GM21381 (cell line): ENCODE results near the gene DNAJB8.

Experiments
- ATAC-seq: cut with Tn5 transposase; IDR thresholded peaks from one replicate; pipeline ENCODE4 v1.9.1; 2021; ENCODE audit warnings: mild to moderate bottlenecking, moderate library complexity; ENCODE audit not compliant: unreplicated experiment

Gene DNAJB8

DNA sequence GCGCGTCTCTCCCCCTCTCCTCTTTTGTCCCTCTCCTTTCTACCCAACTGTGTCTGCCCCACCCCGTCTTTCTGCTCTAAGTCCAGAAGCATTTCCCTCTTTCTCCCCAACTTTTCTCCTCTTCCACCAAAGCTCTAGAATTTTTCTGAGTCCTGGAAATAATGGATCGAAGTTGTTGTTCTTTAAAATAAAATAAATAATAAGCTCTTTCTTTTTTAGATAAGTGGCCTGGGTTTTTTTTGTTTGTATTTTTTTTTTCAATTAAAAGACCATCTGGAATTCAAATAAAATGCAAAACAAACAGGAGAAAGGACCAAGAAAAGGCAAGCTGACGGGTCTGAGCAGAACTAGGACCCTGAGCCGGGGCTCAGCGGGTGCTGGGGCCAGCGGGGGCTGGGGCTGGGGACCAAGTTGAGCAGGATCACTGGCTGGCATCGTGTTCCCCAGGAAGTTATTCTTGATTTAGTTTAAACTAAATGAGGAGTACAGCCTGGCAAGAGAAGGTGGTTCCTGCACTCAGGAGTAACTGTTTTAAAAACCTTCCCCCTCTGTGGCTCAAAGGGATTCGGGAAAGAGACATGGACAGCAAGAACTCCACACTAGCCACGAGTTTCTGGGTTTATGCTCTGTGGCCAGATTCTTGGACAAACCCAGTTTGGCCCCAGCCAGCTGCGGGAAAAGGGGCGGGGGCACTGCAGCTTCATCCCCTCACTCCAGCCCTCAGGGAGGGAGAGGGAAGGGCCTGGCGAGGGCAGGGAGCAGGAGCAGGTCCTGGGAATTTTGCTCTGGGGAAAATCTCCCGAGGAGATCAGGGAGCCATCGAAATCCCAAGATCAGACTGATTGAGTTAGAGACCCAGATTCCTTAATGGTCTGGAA is 18.0 kb upstream of the DNAJB8 start:
- ATAC-seq: no peak

DNA sequence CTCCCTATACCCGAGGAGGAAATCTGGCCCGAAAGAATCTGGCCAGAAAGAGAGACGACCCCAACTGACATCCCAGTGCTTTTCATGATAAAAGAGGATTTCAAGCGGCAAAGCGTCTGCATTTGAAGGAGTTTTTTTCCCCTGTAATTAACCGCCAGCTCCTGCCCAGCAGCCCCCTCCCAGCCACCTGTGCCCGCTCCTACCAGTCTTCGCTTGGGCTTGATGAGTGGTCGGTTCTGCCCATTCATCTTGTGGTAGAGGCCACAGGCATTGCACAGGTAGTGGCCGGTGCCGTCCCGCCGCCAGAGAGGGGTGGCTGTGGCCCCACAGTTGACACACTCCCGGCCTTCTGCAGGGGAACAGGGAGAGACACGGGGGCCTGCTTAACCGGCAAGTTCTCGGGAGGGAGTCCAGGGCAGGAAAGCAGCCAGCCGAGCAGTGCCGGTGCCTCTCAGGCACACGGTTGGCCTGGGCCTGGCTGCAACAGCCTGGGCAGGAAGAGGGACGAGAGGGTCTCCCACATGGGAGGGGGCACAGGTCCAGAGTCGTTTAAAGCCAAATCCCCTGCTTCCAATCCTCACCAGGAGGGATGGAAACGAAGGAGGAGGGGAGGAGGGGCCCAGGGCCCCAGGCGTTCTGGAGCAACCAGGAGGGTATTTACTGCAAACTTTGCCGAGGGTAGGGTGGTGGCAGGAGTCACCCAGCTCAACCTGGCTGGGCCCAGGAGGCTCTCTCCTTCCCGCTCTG is 17.1 kb upstream of the DNAJB8 start:
- no peak for ATAC-seq

DNA sequence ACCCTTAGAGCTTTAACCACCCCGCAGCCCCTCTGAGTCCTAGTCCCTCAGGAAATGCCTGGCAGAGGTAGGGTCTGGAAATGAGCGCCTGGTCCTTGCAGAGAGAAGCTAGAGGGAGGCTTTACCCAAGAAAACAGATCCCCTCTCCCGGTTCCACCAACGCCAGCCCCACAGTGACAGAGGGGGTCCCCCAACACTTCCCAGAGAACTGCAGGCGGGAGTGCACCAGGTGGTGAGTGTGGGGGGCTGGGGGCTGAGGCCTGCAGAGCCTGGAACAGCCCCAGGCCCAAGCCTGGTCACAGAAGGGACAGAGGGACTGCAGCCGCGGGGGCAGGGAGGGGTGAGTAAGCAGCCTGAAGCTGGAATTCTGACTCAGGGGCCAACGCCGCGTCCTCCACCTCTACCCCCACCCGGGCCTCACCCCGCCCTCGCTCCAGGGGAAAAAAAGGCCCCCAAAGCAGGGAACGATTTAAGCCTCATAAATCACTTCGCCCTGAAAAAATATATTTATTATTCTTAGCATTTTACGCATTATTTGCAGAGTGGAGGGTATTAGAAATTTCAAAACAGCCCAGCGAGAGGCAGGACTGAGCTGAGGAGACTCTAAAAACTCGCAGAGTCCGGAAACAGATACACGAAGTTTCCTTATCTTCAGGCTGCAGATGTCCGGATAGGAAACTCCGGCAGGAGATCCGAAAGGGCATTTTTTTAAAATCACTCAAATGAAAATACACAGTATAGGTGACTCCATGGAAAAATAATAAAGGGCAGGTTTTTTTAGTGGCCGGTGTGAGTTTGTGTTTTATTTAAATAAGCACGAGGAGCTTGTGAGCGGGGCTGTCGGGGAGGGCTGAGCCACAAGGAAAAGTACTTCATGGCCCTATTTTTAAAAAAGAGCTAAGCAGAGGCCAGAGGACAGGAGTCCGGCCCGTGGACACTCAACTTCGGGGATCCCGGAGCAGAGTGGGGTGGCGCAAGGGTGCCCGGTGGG is 16.3 kb upstream of the DNAJB8 start:
- ATAC-seq: no peak

DNA sequence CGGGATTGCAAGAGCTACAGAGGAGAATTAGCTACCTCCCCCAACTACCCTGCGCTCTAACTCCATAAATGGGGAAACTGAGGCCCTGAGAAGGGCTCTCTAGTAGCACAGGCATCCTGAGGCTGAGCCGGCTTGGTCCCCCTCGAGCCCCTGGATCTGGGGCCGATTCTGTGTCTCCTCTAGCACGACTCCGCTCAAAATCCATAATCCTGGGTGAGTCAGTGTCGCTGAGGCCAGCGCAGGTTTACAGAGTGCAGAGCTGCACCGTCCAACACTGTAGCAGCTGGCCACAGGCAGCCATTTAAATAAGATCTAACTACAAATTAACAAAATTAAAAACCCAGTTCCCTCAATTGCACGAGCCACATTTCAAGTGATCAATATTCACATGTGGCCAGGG is 15.5 kb upstream of the DNAJB8 start:
- ATAC-seq: no peak

DNA sequence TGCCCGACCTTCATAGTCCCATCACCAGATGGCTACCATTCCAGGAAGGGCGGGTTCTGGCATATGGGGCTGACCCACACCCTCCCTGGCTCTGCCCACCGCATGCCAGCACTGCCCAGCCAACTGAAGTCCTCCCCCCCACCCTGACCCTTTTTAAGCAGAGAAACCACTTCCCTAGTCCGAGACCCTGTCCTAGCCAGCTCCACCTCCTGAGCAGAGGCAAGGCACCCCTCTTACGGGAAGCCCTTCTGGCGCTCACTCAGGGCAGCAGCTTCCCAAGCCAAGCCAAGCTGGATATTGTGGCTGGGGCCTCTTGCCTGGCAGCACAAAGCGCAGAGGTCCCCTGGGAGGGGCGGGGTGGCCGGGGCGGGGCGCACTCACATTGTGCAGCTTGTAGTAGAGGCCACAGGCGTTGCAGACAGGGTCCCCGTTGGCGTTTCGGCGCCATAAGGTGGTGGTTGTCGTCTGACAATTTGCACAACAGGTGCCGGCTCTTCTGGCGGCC is 14.8 kb upstream of the DNAJB8 start:
- ATAC-seq: no peak

DNA sequence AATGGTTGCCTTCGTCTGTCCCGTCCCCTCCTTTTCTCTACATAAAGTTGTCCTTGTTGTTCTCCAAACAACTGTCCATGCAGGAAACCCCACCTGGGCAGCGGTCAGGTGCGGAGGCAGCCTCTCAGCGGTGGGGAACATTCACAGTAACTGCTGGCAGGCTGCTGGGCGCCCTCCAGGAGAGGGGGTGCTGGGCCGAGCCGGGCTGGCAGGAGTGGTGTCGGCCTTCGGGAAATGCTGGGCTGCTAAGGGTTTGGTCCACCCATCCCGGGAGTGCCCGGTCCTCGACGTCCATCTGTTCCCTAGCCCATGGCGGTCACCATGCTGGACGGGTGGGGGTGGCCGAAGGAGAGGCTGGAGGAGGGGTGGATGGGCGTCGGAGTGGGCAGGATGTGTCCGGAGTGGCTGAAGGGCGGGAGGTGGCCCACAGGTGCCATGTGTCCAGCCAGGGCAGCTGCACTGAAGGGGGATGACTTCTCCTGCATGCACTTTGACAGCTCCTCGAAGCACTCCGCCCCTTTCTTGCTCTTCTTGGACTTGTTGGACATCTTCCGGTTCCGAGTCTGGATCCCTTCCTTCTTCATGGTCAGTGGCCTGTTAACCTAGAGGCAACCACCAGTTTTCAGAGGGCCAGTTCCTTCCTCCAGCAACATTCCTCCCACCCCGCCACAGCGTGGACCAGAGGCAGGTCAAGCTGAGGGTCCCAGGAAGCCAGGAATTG is 14.2 kb upstream of the DNAJB8 start:
- ATAC-seq: no peak

DNA sequence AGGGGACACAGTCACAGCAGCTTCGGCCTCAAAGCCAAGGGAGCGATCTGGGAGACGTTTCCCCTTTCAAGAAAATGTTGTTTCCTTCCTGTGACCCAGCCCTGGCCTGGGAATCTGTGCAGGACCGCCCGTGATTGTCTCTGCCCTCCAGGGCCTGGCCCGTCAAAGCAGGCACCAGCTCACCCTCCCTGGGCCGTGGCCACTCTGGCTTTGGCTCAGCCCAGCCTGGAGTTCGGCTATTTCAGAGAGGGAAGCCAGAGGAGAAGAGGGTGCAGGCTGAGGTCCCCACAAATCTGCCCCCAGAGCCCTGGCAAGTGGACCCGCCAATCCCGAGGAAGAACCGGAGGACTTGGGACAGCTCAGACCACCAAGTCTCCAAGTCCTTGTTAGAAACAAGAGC is 13.6 kb upstream of the DNAJB8 start:
- no peak for ATAC-seq

DNA sequence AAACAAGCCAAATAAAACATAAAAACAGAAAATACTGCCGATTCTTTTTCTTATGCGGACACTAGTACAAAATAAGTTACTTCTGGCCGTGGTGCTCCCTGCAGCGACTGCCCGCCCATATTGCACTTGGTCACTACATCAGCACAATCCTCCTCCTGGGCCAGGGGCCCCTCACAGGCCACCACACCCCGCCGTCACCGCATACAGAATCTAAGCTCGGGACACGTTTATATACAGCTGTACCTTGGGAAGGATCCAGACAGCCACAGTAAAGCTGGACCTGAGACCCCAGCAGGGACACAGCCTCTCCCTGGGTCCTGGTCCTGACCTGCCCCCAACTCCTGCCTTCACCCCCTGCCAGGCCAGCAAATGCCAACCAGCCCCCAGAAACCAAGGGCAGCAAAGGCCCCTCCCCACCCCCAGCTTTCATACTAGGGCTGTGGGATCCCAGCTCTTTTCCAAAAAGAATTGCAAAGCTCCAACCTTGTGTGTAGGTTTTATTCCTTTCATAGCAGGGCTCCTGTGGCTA is 12.9 kb upstream of the DNAJB8 start:
- no peak for ATAC-seq

DNA sequence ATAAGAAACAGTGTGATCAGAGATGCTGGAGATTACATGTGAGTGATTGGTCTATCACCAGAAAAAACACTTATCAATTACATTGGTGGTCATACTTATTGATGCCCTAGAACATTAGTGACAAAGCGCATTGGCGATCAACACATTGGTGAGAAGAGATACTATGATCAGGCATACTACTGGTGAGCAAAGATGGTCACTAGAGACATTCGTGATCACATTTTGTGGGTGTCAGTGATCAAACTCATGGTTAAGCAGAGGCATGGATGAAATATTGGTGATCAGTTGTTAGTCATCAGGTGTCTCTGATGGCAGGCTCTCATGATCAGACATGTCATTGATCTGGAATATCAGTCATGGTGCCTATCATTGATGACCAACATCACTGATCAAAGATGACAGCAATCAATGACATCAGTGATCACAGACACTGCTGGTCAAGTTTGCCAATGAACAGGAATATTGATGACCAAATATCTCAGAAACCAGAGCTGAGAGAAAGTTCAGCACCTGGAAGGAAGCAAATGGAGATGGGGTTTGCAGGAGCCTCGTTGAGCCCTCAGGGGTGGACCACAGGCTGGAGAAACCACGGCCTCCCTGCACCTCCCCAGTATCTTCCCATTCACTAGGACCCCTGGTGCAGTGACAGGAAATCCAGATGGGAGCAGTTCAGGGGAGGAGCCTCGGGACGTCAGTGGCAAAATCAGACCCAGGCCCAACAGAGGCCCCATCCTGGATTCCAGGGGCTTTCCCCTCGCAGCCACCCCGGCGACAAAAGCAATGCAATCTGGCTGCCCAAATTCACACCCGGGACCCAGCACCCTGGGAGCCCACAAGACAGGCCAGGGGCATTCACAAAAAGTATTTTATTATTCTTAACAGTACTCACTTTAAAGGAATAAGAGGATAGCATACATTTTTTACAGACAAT is 12.2 kb upstream of the DNAJB8 start:
- no peak for ATAC-seq

DNA sequence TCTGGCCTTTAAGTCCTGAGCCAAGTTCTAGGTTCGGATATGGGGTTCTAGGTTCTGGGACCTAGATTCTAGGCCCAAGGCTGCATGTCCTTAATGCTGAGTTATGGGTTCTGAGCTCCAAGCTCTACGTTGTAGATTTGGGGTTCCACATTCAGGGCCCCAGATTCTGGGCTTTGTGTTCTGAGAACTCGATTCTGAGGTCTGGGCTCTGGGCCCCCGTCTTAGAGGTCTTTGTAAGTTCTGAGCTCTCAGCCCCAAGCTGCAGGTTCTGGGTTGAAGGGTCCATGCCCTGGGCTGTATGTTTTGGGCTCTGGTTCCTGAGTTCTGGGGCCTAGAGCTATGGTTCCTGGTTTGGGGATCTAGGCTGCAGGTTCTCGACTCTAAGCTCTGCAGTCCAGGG is 10.0 kb upstream of the DNAJB8 start:
- ATAC-seq: no peak

DNA sequence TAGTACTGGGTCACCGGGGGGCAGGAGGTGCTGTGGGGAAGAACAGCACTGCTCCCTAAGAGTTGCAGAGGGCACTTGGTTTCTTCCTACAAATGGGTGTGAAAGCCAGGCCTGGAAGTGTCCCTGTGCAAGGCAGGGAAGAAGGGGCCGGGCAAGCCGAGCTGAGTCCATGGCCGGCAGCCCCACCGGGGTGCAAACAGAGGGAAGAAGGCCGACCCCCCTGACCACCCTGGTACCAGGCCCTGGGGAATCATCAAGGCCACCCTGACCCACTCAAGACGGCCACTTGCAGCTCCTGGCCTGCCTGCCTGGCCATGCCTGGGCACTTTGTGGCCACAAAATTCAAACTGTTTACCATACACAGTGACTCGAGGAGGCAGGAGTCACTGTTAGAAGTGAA is 8.7 kb upstream of the DNAJB8 start:
- ATAC-seq: no peak

DNA sequence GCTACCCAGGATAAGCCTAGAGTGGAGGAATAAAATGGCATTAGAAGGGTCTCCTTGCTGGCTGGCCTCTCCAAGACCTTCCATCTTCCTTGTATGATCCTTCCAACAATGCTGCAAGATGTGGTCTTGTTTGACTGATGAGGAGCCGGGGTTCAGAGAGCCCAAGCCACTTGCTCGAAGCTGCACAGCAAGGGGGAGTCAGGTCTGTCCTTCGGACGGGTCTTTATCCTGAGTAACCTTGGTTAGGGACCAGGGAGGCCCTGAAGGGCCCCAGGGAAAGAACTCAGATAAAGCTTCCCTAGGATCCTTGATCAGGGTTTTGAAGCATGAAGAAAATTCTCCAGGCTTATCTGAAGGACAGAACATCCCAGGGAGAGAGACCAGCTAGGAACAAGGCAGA is 7.0 kb upstream of the DNAJB8 start:
- no peak for ATAC-seq

DNA sequence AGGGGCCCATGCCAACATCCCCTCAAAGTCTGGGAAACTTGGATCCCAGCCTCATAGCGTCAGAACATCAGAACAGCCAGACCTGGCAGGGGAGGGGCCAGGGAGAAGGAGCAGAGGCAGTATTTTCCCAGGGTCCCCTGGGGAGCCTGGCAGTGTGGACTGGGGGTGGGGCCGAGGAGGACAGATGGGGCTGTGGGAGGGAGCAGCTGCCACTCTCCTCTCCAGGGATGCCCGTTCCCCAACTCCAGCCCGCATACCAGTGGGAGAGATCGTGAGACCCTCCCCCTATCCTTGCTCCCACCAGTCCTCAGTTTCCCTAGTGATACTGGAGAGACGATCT is 6.5 kb upstream of the DNAJB8 start:
- ATAC-seq: no peak

DNA sequence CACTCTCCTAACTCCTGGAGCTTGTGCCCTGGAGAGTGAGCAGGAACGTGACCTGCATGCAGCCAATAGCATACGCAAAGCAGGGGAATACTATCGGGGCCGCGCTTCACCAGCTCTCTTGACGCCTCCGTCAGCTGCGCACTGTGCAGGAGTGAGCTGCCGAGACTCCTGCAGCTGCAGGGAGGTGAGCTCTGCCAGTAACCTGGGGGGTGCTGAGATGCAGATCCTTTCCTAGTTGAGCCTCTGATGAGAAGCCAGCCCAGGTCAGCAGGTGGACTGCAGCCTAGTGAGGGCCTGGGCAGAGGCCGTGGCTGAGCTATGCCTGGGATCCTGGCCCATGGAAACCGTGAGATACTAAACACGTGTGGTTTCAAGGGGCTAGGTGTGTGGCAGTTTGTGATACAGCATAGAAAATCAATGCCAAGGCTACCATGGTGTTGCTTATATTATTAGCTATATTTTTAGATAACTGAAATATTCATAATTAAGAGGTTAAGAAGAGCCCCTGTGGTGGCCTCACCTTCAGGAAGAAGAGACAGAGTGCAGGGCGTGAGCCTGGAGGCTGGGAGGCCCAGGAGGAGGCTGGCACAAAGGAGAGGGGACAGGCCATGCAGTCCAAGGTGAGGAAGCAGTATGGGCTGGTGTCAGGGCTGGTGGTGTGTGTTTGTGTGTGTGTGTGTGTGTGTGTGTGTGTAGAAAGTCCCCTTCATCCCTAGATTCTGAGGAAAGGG is 5.9 kb upstream of the DNAJB8 start:
- no peak for ATAC-seq

DNA sequence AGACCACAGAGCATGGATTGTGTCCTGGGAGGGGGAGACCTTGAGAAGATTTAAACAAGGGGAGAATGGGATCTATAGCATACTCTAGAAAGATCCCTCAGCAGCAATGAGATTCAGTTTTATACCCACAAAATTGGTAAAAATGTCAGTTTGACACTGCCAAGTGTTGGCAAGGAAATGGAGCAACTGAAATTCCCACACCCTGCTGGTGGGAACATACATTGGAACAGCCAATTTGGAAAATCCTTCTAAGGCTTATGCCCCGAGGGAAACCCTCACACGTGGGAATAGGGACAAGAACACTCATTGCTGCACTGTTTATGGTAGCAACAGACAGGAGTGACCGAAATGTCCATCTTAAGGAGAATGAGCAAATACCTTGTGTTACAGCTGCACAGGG is 5.0 kb upstream of the DNAJB8 start:
- no peak for ATAC-seq

DNA sequence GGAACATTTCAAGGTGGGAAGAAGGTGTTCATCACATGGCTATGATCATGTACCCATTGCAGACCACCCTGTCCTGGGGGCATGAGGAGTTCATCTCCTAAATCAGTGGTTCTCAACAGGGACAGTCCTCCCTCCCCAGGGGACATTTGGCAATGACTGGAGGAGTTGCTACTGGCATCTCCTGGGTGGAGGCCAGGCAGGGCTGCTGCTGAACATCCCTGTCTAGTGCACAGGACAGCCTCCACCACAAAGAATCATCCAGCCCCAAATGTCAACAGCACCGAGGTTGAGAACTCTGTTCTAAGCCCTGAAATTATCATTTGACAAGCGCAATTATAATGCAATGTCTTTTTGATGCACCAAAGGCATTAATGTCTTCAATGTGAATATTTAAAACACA is 4.4 kb upstream of the DNAJB8 start:
- no peak for ATAC-seq

DNA sequence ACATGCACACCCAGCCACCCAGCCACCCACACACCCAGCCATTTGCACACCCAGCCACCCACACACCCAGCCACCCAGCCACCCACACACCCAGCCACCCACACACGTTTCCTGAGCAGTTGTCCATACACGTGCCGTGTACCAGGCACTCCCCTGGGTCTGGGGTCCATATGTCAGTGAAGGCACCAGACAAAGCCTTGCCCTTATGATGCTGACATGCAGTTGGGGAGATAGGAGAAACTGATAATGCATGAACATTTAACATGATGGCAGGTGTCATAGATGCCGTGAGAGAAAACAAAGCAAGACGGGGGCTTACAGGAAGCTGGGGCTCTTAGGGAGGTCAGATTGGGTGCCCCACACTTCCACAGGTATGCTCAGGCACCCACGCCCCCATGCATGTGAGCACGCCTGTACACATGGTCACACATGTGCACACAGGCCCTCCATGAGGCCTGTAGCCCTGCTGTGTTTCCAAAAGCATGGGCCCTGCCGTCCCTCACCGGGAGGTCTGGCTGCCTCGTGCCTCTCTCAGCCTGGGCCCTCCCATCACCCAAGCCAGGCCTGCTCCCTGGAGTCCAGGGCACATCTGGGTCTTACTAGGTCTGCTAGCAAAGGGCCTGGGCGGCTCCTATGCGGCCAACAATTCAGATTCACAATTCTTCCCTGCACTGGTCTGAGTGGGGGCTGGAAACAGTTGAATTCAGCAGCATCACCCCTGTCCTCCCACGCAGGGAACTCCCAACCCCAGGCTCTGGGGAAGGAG is 3.6 kb upstream of the DNAJB8 start:
- ATAC-seq: no peak

DNA sequence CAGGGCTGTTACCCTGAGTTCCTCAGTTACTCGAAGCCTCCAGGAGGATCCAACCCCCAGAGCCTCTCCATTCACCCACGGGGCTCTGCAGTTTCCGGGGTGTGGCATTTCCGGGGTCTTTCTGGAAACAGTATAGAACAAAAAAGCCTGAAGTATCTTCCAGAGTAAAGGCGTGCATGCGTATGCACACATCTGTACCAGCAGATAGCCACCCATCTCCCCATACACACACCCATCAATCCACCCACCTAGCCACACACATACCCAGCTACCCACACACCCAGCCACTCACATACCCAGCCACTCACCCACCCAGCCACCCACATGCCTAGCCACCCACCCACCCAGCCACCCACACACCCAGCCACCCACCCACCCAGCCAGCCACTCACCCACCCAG is 2.9 kb upstream of the DNAJB8 start:
- ATAC-seq: no peak
